Body of pancreas (tissue), 4 donors: ENCODE results near the gene ZMPSTE24. TPM values are rescaled to one million over a fixed set of nuclear protein-coding genes. Genes with fewer than 3 reads are reported as not detected.

Experiments used
- ATAC-seq: fragments of 150-250 bp; one replicate; pipeline ENCODE4 v1.9.1; 2016
- DNase-seq, 4 donors: peaks; one replicate each; pipeline ENCODE4 v3.0.0-alpha.2; 2019
- H3K27ac ChIP-seq, 4 donors: fragments of 200-600 bp; sonication (generic); 1 replicate in 3 of 4; 2 replicates in 1 of 4; pipeline versions ENCODE4 v1.5.1 to v1.6.1; 2016 to 2019; ENCODE audit warnings: mild to moderate bottlenecking in 1 of 4, mixed read lengths in 1 of 4, moderate library complexity in 1 of 4
- H3K27me3 ChIP-seq, 2 donors: fragments of 200-600 bp; sonication (generic); one replicate each; pipeline ENCODE4 v1.6.0; 2016; ENCODE audit warnings: mild to moderate bottlenecking in 1 of 2
- H3K36me3 ChIP-seq, 2 donors: fragments of 200-600 bp; sonication (generic); replicated peaks in 1 of 2; 2 replicates each; pipeline ENCODE4 v1.5.1; 2016; ENCODE audit warnings: low read depth in 2 of 2; ENCODE audit not compliant: insufficient read depth in 1 of 2
- H3K4me1 ChIP-seq: fragments of 200-600 bp; sonication (generic); one replicate; pipeline ENCODE4 v1.6.0; 2016
- H3K4me3 ChIP-seq, 2 donors: fragments of 200-600 bp; sonication (generic); 1 replicate in 1 of 2; 2 replicates in 1 of 2; pipeline ENCODE4 v1.5.1; 2016 to 2019
- H3K9me3 ChIP-seq, 3 donors: fragments of 200-600 bp; sonication (generic); 1 replicate in 2 of 3; 2 replicates in 1 of 3; pipeline ENCODE4 v1.5.1; 2016
- POLR2A ChIP-seq, 3 donors: fragments of 450-650 bp; IDR thresholded peaks; one replicate each; pipeline ENCODE4 v1.6.1; 2016; ENCODE audit warnings: antibody characterized with exemption in 3 of 3, mild to moderate bottlenecking in 2 of 3
- WGBS, 2 donors: methylation state at CpG; one replicate each; pipeline ENCODE4 v1.1.5; 2017; 5-methylcytosine and 5-hydroxymethylcytosine counted together
- intact Hi-C: fragments of 100-400 bp; cut with DNase I; formaldehyde crosslinking; loops from one replicate; pipeline ENCODE4 v1.15.1; 2023
- total RNA-seq, 2 donors: library from RNA; depleted of rRNA; stranded (reverse); fragments of >200 nt; gene quantifications; one replicate each; pipeline ENCODE4 v1.1.0, GENCODE V29; 2016
- TF ChIP-seq, protein P1 (sequence below), 7 experiments: fragments of 450-650 bp in 4 of 7; fragments of 200-600 bp in 3 of 7; sonication (generic) in 3 of 7; IDR thresholded peaks; one replicate each; pipeline ENCODE4 v1.5.1; 2016 to 2019; ENCODE audit warnings: antibody characterized with exemption in 7 of 7

Gene ZMPSTE24
- total RNA-seq, 2 donors from 2014 or later, result 20.8 to 25.7 TPM

GRCh38 chr1:40291293-40291692 lies 33.3 kb downstream of the ZMPSTE24 start:
- Histone ChIP-seq H3K9me3 (no peaks in the 10 kb centered on the region), H3K4me1 (no peaks in the 10 kb centered on the region), H3K4me3 (no peak overlapping the region), H3K36me3 (peaks cover 4 to 28% of the 10 kb centered on the region in 2 donors), H3K27me3 (no peaks in the 10 kb centered on the region), H3K27ac (no peak overlapping the region)
- DNase-seq (no peak), ATAC-seq (no peak)
- 79 to 85% methylated on average over 2 of the region's 2 CpGs for WGBS, 2 donors
- TF ChIP-seq, protein P1, sequence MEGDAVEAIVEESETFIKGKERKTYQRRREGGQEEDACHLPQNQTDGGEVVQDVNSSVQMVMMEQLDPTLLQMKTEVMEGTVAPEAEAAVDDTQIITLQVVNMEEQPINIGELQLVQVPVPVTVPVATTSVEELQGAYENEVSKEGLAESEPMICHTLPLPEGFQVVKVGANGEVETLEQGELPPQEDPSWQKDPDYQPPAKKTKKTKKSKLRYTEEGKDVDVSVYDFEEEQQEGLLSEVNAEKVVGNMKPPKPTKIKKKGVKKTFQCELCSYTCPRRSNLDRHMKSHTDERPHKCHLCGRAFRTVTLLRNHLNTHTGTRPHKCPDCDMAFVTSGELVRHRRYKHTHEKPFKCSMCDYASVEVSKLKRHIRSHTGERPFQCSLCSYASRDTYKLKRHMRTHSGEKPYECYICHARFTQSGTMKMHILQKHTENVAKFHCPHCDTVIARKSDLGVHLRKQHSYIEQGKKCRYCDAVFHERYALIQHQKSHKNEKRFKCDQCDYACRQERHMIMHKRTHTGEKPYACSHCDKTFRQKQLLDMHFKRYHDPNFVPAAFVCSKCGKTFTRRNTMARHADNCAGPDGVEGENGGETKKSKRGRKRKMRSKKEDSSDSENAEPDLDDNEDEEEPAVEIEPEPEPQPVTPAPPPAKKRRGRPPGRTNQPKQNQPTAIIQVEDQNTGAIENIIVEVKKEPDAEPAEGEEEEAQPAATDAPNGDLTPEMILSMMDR (IDR thresholded peaks at IDR 0.05), result no peak
- TF ChIP-seq POLR2A (IDR thresholded peaks at IDR 0.05), result no peak
- intact Hi-C loops, result no loop called here

DNA sequence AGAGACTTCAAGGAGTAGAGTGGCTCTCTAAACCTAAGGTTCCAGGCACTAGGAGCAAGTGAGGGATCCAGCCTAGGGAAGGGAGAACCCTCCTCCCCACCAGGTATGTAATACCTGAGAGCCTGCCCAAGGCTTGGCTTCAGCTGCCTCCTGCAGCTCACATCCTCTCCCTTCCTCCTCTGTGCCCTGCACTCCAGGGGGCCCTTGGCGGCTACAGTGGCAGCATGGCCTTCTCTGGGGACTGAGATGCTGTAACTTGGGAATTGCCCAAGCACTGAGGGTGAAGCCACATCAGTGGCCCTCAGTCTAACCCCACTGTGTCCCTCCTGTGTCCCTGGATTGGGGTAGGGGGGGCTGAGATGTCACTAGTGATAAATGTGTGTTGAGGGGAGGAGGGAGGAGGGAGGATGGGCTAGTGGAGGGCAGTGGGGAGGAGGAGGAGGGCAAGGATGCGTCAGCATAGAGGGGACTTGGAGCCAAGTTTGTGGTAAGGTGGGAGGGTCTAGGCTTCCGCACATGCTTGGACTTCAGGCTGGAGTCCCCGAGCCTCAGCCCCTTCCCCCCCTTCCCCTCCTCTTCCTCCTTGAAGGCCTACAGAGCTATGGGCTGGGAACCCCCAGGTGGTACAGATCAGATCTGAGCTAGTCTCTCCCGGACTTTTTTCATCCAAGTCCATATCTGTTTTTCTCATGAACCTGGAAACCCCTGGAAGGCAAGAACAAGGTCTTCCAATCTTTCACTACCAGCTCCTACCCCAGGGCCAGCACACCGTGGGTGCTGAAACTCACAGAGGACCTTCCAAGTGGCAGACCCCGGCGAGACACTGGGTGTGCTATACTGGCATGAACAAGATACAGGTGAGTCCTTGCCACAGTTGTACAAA lies 41.6 kb downstream of the ZMPSTE24 start:
- H3K27ac ChIP-seq, result no peak overlapping the region
- no peaks in the 10 kb centered on the region for H3K4me1 ChIP-seq
- no peak for TF ChIP-seq POLR2A (IDR thresholded peaks at IDR 0.05)
- TF ChIP-seq, protein P1 (IDR thresholded peaks at IDR 0.05), result no peak
- no peaks in the 10 kb centered on the region for H3K36me3 ChIP-seq
- intact Hi-C loops, result no loop called here
- 44 to 60% methylated on average over 8 of the region's 8 CpGs for WGBS, 2 donors
- DNase-seq (no peak), ATAC-seq (no peak)
- no peaks in the 10 kb centered on the region for H3K27me3 ChIP-seq
- H3K4me3 ChIP-seq, result no peak overlapping the region
- no peaks in the 10 kb centered on the region for H3K9me3 ChIP-seq

DNA sequence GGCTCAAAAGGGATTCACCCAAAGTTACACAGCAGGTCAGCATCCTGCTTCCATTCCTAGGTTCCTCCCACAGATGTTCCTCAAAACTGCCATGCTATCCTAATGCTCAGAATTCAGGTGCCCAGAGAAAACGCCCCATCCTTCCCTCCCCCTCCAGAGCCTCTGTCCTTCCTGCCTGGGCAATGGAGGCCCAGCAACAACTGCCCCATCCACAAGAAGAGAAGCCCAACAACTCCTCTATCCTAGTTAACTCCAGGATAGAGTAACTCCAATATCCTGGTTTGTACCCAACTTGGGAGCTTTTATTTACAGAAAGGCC lies 42.2 kb downstream of the ZMPSTE24 start:
- no peaks in the 10 kb centered on the region for H3K9me3 ChIP-seq
- no peak for ATAC-seq
- no peaks in the 10 kb centered on the region for H3K27me3 ChIP-seq
- TF ChIP-seq POLR2A (IDR thresholded peaks at IDR 0.05), result no peak
- TF ChIP-seq, protein P1 (IDR thresholded peaks at IDR 0.05), result no peak
- H3K4me1 ChIP-seq, result no peaks in the 10 kb centered on the region
- H3K4me3 ChIP-seq, result no peak overlapping the region
- intact Hi-C loops, result no loop called here
- DNase-seq, result no peak
- no peak overlapping the region for H3K27ac ChIP-seq
- no peaks in the 10 kb centered on the region for H3K36me3 ChIP-seq
- 63 to 83% methylated on average over 1 of the region's 1 CpG for WGBS, 2 donors

DNA sequence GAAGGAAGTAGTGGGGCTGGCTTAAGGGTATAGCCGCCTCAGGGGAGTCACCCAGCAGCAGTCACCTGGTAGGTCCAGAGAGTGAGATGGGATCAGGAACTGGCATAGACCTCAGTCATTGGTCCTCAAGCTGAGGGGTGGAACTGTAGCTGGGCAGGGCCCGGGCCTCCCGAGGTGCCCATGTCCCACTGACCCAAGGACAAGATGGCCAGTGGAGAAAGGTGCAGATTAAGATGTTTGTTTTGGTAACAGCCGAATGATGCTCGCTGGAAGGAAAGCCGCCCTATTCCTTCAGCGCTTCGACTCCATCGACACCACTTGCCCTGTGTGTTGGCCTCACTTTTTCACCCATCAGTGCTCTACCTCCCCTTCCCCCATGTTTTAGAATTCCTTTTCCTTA lies 42.6 kb downstream of the ZMPSTE24 start:
- TF ChIP-seq POLR2A (IDR thresholded peaks at IDR 0.05), result no peak
- TF ChIP-seq, protein P1 (IDR thresholded peaks at IDR 0.05), result no peak
- Histone ChIP-seq H3K4me3 (no peak overlapping the region), H3K4me1 (no peaks in the 10 kb centered on the region), H3K36me3 (no peaks in the 10 kb centered on the region), H3K27ac (no peak overlapping the region), H3K9me3 (no peaks in the 10 kb centered on the region), H3K27me3 (no peaks in the 10 kb centered on the region)
- 83 to 89% methylated on average over 9 of the region's 9 CpGs for WGBS, 2 donors
- ATAC-seq (no peak), DNase-seq (no peak)
- intact Hi-C loops, result no loop called here

- Histone ChIP-seq H3K4me1 (no peaks in the 10 kb centered on the region), H3K27me3 (no peaks in the 10 kb centered on the region), H3K9me3 (no peaks in the 10 kb centered on the region), H3K36me3 (no peaks in the 10 kb centered on the region), H3K27ac (no peak overlapping the region), H3K4me3 (no peak overlapping the region)
- ATAC-seq (no peak), DNase-seq (no peak)
- intact Hi-C loops, result no loop called here
- TF ChIP-seq POLR2A (IDR thresholded peaks at IDR 0.05), result no peak
- TF ChIP-seq, protein P1 (IDR thresholded peaks at IDR 0.05), result no peak
- 80 to 83% methylated on average over 4 to 10 of the region's 10 CpGs for WGBS, 2 donors
Observed at GRCh38 chr1:40301066-40301465, 43.0 kb downstream of the ZMPSTE24 start.
